Amniotic stem cell (primary cell): ENCODE measurements around the gene GSTCD.

Experiments used
- DNase-seq: peaks from one replicate; lab custom pipeline; 2025; lab: John Stamatoyannopoulos, UW

The GSTCD gene

GRCh38 chr4:105894660-105895582, 186.3 kb downstream of the GSTCD start, which contains the start of gene NPNT:
Gene NPNT (plus strand): TSS chr4:105895471. CDS start chr4:105895653, 182 bp downstream.
- DNase-seq, result no peak

GRCh38 chr4:105895583-105896460, 187.2 kb downstream of the GSTCD start:
- no peak for DNase-seq

DNA sequence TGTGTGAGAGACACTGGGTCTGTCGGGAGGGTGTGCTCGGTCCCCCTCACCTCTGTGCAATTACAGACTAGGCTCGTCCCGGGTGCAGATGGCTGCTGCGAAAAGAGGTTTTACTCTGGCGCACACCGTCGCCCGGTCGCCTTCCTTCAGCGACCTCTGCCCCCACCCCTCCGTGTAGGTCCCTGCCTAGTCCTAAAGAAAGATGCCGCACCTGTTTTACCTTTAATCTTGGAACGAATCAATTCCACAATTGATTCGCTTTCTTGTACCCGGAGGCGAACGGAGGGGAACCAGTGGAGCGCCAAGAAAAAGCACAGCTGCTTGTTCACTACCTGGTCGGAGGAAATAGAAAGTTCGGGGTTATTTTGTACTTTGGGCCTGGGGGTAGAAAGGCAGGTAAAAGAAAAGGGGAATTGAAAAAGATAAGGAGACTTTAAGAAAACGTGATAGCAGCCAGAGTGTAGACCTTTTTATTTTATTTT, 187.9 kb downstream of the GSTCD start:
- no peak for DNase-seq
